HG03025 (cell line): ENCODE measurements around the gene CCDC9B.

Experiments used
- ATAC-seq: cut with Tn5 transposase; IDR thresholded peaks from one replicate; pipeline ENCODE4 v1.9.1; 2021; ENCODE audit warnings: mild to moderate bottlenecking, moderate library complexity; ENCODE audit not compliant: unreplicated experiment, low FRiP score

Gene CCDC9B

DNA sequence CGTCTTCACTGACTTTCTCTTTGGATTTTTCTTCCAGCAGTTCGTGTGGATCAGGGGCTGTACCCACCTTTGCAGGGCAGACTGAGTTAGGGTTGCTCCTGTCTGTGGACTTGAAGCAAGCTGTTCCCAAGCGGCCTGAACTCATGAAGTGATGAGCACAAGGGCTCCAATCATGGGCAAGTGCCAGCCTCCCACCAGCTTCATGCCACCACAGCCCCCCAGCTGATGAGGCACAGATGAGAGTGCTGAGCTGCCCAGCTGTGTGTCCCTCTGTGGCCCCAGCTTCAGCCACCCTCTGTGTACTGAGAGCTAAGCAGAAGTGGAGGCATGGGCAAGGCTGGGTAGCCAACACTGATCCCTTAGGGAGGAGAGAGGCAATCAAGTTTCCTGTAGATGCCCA is 29.7 kb downstream of the CCDC9B start:
- no peak for ATAC-seq

DNA sequence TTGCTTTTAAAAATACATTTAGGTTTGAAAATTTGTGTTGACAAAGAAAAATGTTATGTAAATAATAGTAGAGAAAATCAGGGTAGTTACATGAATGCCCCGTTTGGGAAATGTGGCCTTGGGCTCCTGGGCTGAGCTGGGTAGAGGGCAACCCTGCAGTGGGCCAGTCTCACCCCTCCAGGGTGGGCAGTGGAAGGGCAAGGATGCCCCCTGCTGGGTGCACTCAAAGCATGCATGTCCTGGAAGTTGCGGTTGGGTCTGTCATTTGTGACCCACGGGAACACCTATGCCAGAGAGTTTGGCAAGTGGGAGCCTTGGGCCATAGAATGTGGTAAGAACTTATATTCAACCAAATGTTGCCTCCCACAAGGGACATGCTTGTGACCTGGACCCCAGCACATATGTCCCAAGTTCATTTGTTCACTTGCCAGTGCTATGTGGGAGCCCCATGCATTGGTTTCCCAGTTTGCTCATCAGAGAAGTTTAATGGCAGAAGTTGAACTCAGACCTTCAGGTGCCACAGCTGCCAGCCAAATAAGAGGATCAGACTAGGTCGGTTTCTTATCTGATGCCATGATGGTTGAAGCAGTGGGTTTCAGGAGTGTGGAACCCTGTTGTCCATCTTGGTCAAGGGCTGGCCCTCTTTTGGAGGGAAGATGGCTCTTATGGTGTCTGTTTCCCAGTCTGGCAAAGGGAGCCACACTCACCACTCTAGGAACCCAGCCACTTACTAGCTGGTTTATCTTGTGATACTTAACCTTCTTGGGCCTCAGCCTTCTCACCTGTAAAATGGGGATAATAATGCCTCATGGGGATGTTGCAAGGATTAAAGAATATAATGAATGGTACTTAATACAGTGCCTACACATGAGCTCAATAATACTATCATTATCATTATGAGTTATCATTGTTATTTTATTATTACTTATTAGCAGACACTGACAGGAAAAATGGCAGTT is 30.5 kb downstream of the CCDC9B start:
- no peak for ATAC-seq

DNA sequence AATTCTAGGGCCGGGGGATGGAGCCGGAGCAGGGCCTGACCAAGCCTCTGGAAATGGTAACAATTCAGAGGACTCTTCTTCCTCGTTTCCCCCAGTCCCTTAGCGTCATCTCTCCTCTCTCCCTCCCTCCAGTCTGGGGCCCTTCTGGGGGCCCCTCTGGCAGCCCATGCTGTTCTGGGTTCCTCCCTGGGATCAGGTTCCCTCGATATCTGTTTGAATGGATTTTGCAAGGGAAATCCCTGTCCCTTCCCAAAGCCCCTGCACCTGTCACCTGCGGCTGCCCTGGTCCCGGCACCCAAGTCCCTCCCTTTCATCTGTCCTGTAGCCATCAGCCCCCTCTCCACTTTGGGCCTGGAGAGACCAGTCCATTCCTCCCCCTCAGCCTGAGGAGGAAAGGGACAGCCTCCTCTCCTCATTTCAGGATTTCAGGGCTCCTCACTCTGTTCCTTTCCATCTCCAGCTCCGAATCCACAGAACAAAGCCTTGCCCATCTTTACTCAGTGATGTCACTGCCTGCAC is 31.3 kb downstream of the CCDC9B start:
- ATAC-seq, result no peak

DNA sequence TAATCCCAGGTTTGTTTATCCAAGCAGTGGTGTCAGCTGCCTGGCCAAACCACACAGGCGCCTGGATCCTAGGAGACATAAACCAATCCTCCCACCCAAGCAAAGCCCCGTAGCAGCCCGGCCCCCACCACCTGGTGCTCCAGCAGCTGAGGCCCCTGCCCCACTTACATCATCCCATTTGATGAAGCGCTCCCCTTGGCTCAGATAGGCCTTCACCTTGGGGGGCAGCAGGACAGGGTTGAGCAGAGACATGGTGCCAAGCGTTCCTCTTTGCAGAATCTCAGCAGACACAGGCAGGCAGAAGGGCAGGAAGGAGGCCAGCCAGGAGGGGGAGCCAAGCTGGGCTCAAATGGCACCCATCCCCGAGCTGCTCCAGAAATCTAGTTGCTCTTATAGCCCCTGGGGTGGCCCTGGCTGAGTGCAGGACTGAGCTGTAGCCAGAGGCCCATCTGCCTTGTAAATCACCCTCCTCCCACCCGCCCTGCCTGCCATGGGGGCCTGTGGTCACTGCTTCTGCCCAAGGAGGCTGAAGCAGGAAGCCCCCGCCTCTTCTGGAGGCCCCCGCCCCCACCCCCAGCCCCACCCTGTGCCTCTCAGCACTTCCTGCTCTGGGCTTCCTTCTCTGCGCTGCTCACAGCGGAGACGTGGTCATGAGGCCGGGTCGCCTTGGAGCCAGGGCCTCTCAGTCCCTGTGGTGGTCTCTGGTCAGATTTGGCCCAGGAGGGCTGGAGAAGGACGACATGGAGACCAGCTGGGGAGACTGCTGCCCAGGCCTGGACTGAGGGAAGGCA is 33.1 kb downstream of the CCDC9B start, which contains the start of gene PLCB2:
PLCB2 (minus strand) TSS at position 515 of the 791 bp plus-strand sequence; CDS start at position 252, 263 bp downstream.
- ATAC-seq, result no peak

DNA sequence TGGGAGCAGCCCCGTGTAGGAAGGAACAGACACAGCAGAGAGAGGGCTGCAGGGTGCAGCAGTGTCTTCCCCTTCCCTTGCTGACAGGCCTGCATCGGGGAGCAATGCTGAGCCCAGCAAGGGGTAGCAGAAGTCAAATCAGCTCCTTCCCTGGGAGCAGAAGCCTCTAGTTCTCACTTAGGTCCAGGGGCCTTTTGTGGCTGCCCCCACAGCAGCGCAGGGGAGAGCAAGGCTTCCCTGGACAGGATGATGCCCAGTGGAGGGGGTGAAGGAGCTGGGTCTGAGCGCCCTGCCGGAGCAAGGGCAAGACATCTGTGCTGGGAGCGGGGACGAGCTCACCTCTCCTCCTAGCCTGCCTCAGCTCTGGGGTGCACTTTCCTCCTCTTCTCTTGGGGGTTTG is 33.8 kb downstream of the CCDC9B start:
- ATAC-seq, result no peak

DNA sequence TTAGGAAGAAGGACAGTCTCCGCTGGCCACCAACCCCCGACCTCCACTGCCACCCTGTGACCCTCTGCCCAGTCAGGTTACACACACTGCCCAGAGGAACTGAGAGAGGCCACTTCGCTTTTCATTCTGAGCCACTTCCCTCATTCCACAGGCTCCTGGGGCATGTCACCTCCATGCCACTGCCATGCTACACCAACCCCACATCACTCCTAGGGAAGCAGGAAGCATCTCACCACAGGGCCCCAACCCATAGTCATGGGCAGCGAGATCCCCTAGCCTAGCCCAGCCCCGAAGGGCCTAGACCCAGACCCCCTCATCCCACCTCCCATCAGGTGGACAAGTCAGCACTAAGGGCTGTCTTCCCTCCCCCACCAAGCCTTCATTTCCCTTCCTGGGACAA is 34.4 kb downstream of the CCDC9B start:
- ATAC-seq, result no peak

DNA sequence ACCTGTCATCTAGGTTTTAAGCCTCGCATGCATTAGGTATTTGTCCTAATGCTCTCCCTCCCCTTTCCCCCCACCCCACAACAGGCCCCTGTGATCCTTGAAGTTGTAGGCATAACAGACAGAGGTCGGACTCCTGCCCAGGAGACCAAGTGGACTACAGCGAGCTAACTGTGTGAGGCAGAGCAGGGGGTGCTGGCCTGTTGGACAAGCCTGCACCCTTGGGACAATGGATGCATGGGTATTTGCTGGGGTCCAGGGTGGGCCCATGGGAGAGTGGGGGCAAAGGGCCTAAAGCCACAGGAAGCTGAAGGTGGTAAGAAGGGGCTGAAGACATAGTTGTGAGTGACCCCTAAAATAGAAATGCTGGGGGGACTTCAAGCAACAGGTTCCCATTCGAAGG is 35.5 kb downstream of the CCDC9B start:
- no peak for ATAC-seq

DNA sequence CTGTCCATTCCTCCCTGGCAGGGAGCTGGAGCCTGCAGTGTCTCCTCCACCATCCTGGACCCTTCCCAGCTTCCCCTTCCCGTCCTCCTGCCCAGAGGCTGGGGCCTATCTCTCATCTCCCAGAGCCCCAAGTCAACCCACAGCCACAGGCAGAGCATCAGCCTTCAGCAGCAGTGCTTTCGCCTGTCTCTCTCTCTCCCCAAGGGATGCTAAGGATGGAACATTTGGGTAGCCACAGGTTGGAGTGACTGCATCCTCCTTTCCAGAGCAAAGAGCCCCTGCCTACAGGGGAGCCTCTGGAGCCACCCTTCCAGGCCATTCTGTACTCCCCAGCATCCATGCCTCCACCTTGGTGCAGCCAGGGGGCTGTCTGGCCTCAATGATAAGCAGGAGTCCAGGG is 37.2 kb downstream of the CCDC9B start:
- ATAC-seq, result no peak

DNA sequence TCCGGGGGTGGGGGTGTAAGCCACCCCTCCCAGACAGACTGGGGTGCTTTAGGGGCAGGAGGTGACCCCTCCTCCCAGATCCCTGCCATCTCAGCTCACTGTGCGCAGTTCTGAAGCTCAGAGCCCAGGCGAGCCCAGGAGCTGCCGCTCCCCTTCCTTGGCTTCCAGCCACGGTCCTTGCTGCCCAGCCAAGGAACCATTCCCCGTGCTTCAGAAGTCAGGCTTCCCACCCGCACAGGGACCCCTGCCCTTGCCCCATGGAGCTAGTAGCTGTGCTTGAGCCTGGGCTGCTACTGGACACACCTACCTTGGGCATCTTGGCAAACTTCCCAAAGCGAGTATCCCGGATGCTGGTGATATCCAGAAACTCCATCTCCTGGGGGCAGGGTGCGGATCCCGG is 37.8 kb downstream of the CCDC9B start:
- ATAC-seq, result no peak

DNA sequence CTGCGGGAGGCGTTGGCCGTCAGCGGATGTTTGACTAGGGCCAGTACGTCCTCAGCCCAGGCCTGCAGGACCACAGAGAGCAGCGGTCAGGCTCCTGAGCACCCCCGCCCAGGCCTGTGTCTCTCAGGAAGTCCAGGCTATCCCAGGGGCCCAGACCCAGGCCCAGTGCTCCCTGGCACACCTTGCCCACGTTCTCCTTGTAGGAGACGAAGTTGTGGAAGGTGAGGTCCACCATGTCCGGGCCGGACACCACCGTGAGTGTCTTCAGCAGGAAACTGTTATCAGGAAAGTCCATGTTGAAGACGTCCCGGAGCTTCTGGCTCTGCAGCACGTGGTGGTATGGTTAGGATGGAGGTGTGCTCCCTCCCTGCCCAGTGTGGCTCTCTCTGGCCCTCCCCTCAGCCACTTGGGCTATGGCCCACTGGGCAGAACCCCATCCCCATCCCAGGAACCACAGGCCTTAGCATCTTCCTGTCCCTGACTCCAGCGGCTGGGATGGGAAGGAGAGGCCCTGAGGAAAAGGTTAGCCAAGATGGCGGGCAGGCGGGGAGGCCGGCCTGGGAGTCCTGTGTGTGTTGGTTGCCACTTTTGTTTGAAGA is 38.4 kb downstream of the CCDC9B start:
- no peak for ATAC-seq

DNA sequence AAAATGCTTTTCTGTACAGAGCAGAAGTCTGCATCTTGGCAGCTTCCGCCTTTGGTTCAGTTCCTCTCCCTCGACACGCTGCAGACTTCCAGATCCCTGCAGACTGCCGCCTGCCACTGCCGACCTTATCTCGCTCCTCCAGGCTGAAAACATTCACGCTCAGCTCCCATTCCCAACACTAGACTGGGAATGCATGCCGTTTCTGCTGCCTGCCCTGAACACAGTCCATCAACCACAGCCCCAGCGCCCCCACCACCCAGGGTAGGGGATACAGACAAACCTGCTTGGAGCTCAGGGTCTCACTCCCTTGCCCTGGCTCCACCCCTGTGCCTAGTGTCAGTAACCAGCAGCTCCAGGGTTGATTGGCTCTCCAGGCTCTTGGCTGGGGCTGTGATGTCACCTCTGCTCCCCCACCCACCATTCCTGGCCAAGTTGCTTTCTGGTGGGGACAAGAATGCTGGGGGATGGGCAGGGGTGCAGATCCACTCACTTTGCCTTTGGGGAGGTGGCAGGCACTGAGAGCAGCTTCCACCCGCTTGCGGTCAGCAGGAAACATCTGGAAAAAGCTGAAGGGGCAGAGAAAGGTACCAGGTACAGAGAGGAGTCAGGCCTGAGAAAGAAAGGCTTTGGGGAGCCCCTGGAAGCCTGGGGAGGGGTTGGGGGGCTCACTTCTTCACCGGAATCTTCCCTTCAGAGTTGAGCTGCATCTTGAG is 39.1 kb downstream of the CCDC9B start:
- ATAC-seq, result no peak

DNA sequence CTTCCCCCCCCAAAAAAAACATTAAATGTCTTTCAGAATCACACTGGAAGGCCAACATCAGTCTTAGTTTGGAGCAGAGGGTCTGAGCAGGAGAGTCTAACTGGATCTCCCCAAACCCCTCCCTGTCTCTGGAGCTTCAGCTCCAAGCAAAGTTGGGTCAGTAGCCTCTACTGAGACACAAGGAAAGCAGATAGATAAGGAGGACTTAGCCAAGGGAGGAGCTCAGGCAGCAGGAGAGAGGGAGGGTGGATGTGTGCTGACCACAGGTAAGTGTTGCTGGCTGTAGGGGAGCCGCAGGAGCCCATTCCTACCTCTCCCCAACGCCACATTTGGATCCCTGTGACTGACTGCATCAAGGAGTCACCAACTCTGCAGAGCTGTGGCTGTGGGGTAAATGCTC is 40.0 kb downstream of the CCDC9B start:
- ATAC-seq, result no peak

DNA sequence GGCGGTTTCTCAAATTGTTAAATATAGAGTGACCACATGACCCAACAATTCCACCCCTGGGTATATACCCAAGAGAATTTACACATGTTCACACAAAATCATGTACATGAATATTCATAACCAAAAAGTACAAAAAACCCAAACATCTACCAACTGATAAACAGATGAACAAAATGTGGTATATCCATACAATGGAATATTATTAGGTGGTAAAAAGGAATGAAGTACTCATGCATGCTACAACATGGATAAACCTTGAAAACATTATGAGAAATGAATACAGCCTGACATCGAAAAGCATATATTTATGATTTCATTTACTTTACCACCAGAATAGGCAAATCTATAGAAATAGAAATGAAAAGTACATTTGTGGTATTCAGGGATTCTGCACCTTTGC is 40.4 kb downstream of the CCDC9B start:
- no peak for ATAC-seq

DNA sequence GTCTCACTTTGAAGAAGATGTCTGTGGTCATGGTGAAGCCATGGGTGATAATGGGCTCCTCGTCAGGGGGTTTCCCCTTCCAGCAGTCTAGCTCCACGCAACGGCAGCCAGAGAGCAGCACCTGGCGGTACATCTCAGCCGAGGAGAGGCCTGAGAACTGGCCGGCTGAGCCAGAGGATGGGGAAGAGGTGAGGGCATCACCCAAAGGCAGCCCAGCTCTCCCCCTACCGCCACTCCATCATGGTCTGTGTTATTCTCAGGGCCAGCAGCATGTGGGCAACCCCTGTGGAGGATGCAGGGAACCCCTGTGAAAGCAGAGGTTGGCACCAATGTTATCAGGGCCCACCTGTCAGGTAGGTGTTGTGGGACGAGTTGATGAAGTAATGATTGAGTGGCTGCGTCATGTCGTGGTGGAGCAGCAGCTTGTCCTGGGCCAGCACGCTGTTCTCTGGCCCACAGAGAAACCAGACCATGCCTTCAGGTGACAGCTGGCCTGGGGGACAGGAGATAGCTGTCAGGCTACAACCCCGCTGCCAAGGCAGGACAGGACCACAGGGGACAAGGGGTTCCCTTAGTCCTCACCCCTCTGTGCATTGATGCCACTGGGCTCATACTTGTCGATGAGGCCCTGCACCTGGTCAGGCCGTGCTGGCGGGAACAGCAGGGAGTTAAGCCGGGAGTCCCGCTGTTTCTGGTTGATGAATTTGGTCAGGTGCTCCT is 42.4 kb downstream of the CCDC9B start:
- no peak for ATAC-seq

DNA sequence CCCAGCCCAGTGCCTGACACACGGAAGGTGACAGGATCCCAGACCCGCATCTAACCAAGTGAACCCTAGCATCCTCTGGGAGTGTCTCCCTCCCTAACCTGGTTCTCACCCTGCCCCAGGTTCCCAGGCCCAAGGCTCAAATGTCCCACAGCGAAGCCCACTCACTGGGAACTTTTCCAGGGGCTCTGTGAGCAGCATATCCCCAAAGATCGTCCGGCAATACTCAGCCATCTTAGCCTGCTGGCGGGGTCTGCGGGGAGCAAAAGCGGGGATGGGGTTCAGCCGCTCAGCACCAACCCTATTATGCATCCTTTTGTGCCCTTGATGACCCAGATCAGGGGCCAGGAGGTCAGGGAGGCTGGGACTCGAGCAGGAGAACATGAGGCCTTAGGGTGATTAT is 43.4 kb downstream of the CCDC9B start:
- no peak for ATAC-seq

DNA sequence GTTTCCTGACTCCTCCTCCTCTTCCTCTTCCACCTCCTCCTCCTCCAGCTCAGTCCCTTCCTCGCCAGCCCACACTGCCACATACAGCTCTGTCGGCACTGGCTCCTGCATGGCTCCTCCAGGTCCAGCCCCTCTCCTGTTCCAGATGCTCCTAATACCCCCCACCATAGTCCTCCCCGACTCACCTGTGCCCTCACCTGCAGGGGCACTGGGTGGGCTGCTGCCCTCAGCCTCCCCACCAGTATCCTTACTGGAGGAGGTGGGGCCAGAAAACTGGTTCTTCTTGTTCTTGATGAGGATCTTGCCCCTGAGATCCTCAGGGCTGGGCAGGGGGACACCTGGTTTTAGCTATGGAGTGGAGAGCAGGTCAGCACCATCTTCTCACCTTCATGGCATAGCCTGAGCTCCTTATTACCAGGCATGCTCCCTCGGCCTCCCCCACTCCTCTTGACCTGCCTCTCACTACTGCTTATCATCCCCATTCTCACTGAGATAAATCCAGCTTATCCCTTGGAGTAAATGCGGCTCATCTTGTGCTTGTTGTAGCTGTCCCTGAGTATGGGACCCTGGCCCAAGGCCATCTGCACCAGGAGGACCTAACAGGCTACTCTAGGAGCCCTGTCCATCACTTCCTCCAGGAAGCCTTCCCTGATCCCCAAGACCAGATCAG is 44.0 kb downstream of the CCDC9B start:
- ATAC-seq, result no peak

DNA sequence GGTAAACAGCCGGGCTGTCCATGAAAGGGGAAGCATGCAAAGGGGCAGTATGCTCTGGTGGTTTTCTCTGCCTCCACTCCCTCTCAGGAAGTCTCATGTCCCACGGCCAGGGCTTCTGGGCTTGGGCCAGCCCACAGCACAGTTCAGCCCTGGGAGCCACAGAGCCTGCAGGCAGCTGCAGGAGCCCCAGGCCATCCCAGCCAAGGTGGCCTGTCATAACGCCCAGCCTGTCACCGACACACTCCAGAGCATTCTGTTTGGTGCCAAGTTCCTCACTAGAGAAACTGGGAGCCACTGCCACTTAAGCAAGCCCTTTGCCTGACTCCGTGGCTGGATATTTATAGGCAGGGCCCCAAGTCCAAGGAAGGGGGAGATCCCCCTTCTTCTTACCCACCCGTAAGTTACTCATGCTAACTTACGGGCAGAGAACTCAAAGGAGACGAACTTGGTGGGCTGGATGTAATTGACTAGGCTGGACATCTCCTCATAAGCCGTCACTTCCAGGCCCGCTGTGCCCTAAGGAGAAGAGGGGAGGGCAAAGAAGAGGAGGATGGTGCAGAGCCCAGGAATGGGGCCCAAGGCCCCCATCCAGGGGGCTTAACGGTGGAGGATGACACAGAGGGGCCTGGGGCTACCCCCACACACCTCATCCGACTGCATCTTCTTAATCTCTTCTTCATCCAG is 44.7 kb downstream of the CCDC9B start:
- no peak for ATAC-seq

DNA sequence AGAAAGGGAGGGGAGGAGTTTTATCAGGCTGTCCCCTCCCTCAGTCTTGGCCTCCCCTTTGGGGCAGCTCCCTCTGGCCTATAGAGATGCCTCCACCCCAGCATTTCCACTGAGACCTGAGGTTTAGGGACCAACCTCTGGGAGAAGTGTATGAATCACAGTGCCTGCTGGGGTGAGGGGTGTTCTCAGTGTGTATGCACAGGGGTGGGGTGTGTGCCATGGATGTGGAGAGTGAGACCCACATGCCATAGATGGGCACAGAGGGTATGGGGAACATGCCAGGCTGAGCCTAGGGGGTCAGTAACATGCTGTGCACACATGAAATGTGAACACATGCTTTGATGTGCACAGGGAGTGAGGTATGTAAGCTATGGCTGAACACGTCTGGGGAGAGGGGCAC is 45.4 kb downstream of the CCDC9B start:
- ATAC-seq, result no peak
